ENCODE measurements around the gene COPE.
"Not testable (repeated sequence)": the region's sequence is repeated elsewhere in the genome, so short reads cannot be mapped to it uniquely, and the experiment has no call there.

COPE gene

GRCh38 chr19:18933297-18933696 is 14.1 kb upstream of the COPE start:
- no peaks in the 10 kb centered on the region for H3K36me3 ChIP-seq (ENCODE audit: control insufficient read depth, insufficient read depth, low read length)

GRCh38 chr19:18932216-18932841 is 13.1 kb upstream of the COPE start:
- H3K4me1 ChIP-seq (ENCODE audit: control insufficient read depth, insufficient read depth, low read length): peaks cover 5% of the 10 kb centered on the region
- H3K27me3 ChIP-seq (ENCODE audit: control insufficient read depth, insufficient read depth, low read length): no peaks in the 10 kb centered on the region
- no peak overlapping the region for H3K4me3 ChIP-seq (ENCODE audit: low read length)
- no peaks in the 10 kb centered on the region for H3K36me3 ChIP-seq (ENCODE audit: control insufficient read depth, insufficient read depth, low read length)
- H3K9ac ChIP-seq (ENCODE audit: low read length): no peak overlapping the region
- no peaks in the 10 kb centered on the region for H3K9me3 ChIP-seq (ENCODE audit: control insufficient read depth, low read length)

More at GRCh38 chr19:18933297-18933696, 14.1 kb upstream of the COPE start:
- Histone ChIP-seq H3K9ac (ENCODE audit: low read length) (no peak overlapping the region), H3K4me3 (ENCODE audit: low read length) (no peak overlapping the region), H3K27me3 (ENCODE audit: control insufficient read depth, insufficient read depth, low read length) (no peaks in the 10 kb centered on the region), H3K9me3 (ENCODE audit: control insufficient read depth, low read length) (no peaks in the 10 kb centered on the region), H3K4me1 (ENCODE audit: control insufficient read depth, insufficient read depth, low read length) (peaks cover 5% of the 10 kb centered on the region)

- Histone ChIP-seq H3K9ac (ENCODE audit: low read length) (no peak overlapping the region), H3K27me3 (ENCODE audit: control insufficient read depth, insufficient read depth, low read length) (no peaks in the 10 kb centered on the region), H3K4me1 (ENCODE audit: control insufficient read depth, insufficient read depth, low read length) (peaks cover 5% of the 10 kb centered on the region), H3K36me3 (ENCODE audit: control insufficient read depth, insufficient read depth, low read length) (no peaks in the 10 kb centered on the region), H3K4me3 (ENCODE audit: low read length) (no peak overlapping the region), H3K9me3 (ENCODE audit: control insufficient read depth, low read length) (no peaks in the 10 kb centered on the region)
Observed at GRCh38 chr19:18931316-18932162, 12.4 kb upstream of the COPE start.

- no peaks in the 10 kb centered on the region for H3K36me3 ChIP-seq (ENCODE audit: control insufficient read depth, insufficient read depth, low read length)
- H3K4me3 ChIP-seq (ENCODE audit: low read length): no peak overlapping the region
- H3K9me3 ChIP-seq (ENCODE audit: control insufficient read depth, low read length): no peaks in the 10 kb centered on the region
Observed at GRCh38 chr19:18929311-18929710, 10.1 kb upstream of the COPE start.

GRCh38 chr19:18928018-18928805 is 9.0 kb upstream of the COPE start:
- Histone ChIP-seq H3K4me3 (ENCODE audit: low read length) (no peak overlapping the region), H3K36me3 (ENCODE audit: control insufficient read depth, insufficient read depth, low read length) (no peaks in the 10 kb centered on the region), H3K9ac (ENCODE audit: low read length) (no peak overlapping the region), H3K4me1 (ENCODE audit: control insufficient read depth, insufficient read depth, low read length) (peaks cover 5% of the 10 kb centered on the region), H3K9me3 (ENCODE audit: control insufficient read depth, low read length) (no peaks in the 10 kb centered on the region), H3K27me3 (ENCODE audit: control insufficient read depth, insufficient read depth, low read length) (no peaks in the 10 kb centered on the region)

More at GRCh38 chr19:18929311-18929710, 10.1 kb upstream of the COPE start:
- Histone ChIP-seq H3K9ac (ENCODE audit: low read length) (no peak overlapping the region), H3K4me1 (ENCODE audit: control insufficient read depth, insufficient read depth, low read length) (peaks cover 5% of the 10 kb centered on the region), H3K27me3 (ENCODE audit: control insufficient read depth, insufficient read depth, low read length) (no peaks in the 10 kb centered on the region)

GRCh38 chr19:18924684-18925213 is 5.6 kb upstream of the COPE start:
- Histone ChIP-seq H3K4me3 (ENCODE audit: low read length) (no peak overlapping the region), H3K9ac (ENCODE audit: low read length) (no peak overlapping the region), H3K36me3 (ENCODE audit: control insufficient read depth, insufficient read depth, low read length) (peaks cover 8% of the 10 kb centered on the region), H3K27me3 (ENCODE audit: control insufficient read depth, insufficient read depth, low read length) (no peaks in the 10 kb centered on the region), H3K9me3 (ENCODE audit: control insufficient read depth, low read length) (no peaks in the 10 kb centered on the region), H3K4me1 (ENCODE audit: control insufficient read depth, insufficient read depth, low read length) (peaks cover 9% of the 10 kb centered on the region)

- H3K36me3 ChIP-seq (ENCODE audit: control insufficient read depth, insufficient read depth, low read length): peaks cover 8% of the 10 kb centered on the region
- H3K9ac ChIP-seq (ENCODE audit: low read length): no peak overlapping the region
- H3K4me1 ChIP-seq (ENCODE audit: control insufficient read depth, insufficient read depth, low read length): peaks cover 13% of the 10 kb centered on the region
- H3K27me3 ChIP-seq (ENCODE audit: control insufficient read depth, insufficient read depth, low read length): no peaks in the 10 kb centered on the region
- no peak overlapping the region for H3K4me3 ChIP-seq (ENCODE audit: low read length)
- H3K9me3 ChIP-seq (ENCODE audit: control insufficient read depth, low read length): no peaks in the 10 kb centered on the region
Observed at GRCh38 chr19:18922228-18922985, 3.2 kb upstream of the COPE start.

GRCh38 chr19:18921593-18921992 is 2.4 kb upstream of the COPE start:
- Histone ChIP-seq H3K9me3 (ENCODE audit: control insufficient read depth, low read length) (no peaks in the 10 kb centered on the region), H3K36me3 (ENCODE audit: control insufficient read depth, insufficient read depth, low read length) (peaks cover 8% of the 10 kb centered on the region), H3K4me1 (ENCODE audit: control insufficient read depth, insufficient read depth, low read length) (peaks cover 15% of the 10 kb centered on the region), H3K4me3 (ENCODE audit: low read length) (no peak overlapping the region), H3K9ac (ENCODE audit: low read length) (no peak overlapping the region), H3K27me3 (ENCODE audit: control insufficient read depth, insufficient read depth, low read length) (no peaks in the 10 kb centered on the region)

GRCh38 chr19:18920400-18920799 is 1.2 kb upstream of the COPE start:
- Histone ChIP-seq H3K4me1 (ENCODE audit: control insufficient read depth, insufficient read depth, low read length) (peaks cover 15% of the 10 kb centered on the region), H3K27me3 (ENCODE audit: control insufficient read depth, insufficient read depth, low read length) (no peaks in the 10 kb centered on the region), H3K9ac (ENCODE audit: low read length) (peak overlapping the region; percentile 66), H3K36me3 (ENCODE audit: control insufficient read depth, insufficient read depth, low read length) (peaks cover 8% of the 10 kb centered on the region), H3K4me3 (ENCODE audit: low read length) (peak overlapping the region; percentile 95), H3K9me3 (ENCODE audit: control insufficient read depth, low read length) (no peaks in the 10 kb centered on the region)

GRCh38 chr19:18919900-18920214 is 670 bp upstream of the COPE start:
- Histone ChIP-seq H3K36me3 (ENCODE audit: control insufficient read depth, insufficient read depth, low read length) (peaks cover 8% of the 10 kb centered on the region), H3K27me3 (ENCODE audit: control insufficient read depth, insufficient read depth, low read length) (no peaks in the 10 kb centered on the region), H3K9ac (ENCODE audit: low read length) (peak overlapping the region; percentile 66), H3K4me3 (ENCODE audit: low read length) (peak overlapping the region; percentile 95), H3K9me3 (ENCODE audit: control insufficient read depth, low read length) (no peaks in the 10 kb centered on the region), H3K4me1 (ENCODE audit: control insufficient read depth, insufficient read depth, low read length) (peaks cover 15% of the 10 kb centered on the region)

- not testable (repeated sequence) for H3K4me3 ChIP-seq (ENCODE audit: low read length); H3K36me3 ChIP-seq (ENCODE audit: control insufficient read depth, insufficient read depth, low read length); H3K27me3 ChIP-seq (ENCODE audit: control insufficient read depth, insufficient read depth, low read length); H3K9me3 ChIP-seq (ENCODE audit: control insufficient read depth, low read length); H3K9ac ChIP-seq (ENCODE audit: low read length)
- H3K4me1 ChIP-seq (ENCODE audit: control insufficient read depth, insufficient read depth, low read length): peaks cover 15% of the 10 kb centered on the region
Observed at GRCh38 chr19:18917593-18917992, 1.6 kb downstream of the COPE start.
